ENCODE data around the gene ATE1.
A peak's percentile ranks its signal among the peaks of the same experiment; 100 is the strongest.

The ATE1 gene

GRCh38 chr10:121788717-121789116, 139.1 kb downstream of the ATE1 start:
- H3K36me3 ChIP-seq (ENCODE audit: control insufficient read depth, insufficient read depth, low read length) = peaks cover 4% of the 10 kb centered on the region
- H3K9ac ChIP-seq (ENCODE audit: low read length) = no peak overlapping the region
- no peak overlapping the region for H3K27ac ChIP-seq (ENCODE audit: low read depth, low read length)

GRCh38 chr10:121788115-121788514, 139.7 kb downstream of the ATE1 start:
- Histone ChIP-seq H3K4me1 (ENCODE audit: control insufficient read depth, insufficient read depth, low read length) (peaks cover 4% of the 10 kb centered on the region; the same call in 1 of the 2 replicates), H3K36me3 (ENCODE audit: control insufficient read depth, insufficient read depth, low read length) (peaks cover 4% of the 10 kb centered on the region), H3K27me3 (ENCODE audit: control insufficient read depth, insufficient read depth, low read length) (no peaks in the 10 kb centered on the region), H3K9ac (ENCODE audit: low read length) (no peak overlapping the region), H3K27ac (ENCODE audit: low read depth, low read length) (no peak overlapping the region), H3K9me3 (ENCODE audit: control insufficient read depth, insufficient read depth, low read depth, low read length) (no peaks in the 10 kb centered on the region), H3K4me3 (ENCODE audit: low read depth, low read length) (no peak overlapping the region)

More at GRCh38 chr10:121788717-121789116, 139.1 kb downstream of the ATE1 start:
- Histone ChIP-seq H3K27me3 (ENCODE audit: control insufficient read depth, insufficient read depth, low read length) (no peaks in the 10 kb centered on the region), H3K4me3 (ENCODE audit: low read depth, low read length) (no peak overlapping the region), H3K9me3 (ENCODE audit: control insufficient read depth, insufficient read depth, low read depth, low read length) (no peaks in the 10 kb centered on the region), H3K4me1 (ENCODE audit: control insufficient read depth, insufficient read depth, low read length) (peaks cover 4% of the 10 kb centered on the region; the same call in 1 of the 2 replicates)

- Histone ChIP-seq H3K27ac (ENCODE audit: low read depth, low read length) (no peak overlapping the region), H3K9me3 (ENCODE audit: control insufficient read depth, insufficient read depth, low read depth, low read length) (no peaks in the 10 kb centered on the region), H3K36me3 (ENCODE audit: control insufficient read depth, insufficient read depth, low read length) (peaks cover 4% of the 10 kb centered on the region), H3K4me3 (ENCODE audit: low read depth, low read length) (no peak overlapping the region), H3K9ac (ENCODE audit: low read length) (no peak overlapping the region), H3K27me3 (ENCODE audit: control insufficient read depth, insufficient read depth, low read length) (no peaks in the 10 kb centered on the region), H3K4me1 (ENCODE audit: control insufficient read depth, insufficient read depth, low read length) (peaks cover under 1% of the 10 kb centered on the region; the same call in 1 of the 2 replicates)
Observed at GRCh38 chr10:121787169-121787568, 140.7 kb downstream of the ATE1 start.

GRCh38 chr10:121783782-121784372, 144.0 kb downstream of the ATE1 start:
- Histone ChIP-seq H3K9ac (ENCODE audit: low read length) (no peak overlapping the region), H3K9me3 (ENCODE audit: control insufficient read depth, insufficient read depth, low read depth, low read length) (no peaks in the 10 kb centered on the region), H3K4me1 (ENCODE audit: control insufficient read depth, insufficient read depth, low read length) (no peaks in the 10 kb centered on the region), H3K27ac (ENCODE audit: low read depth, low read length) (no peak overlapping the region), H3K36me3 (ENCODE audit: control insufficient read depth, insufficient read depth, low read length) (peaks cover 2% of the 10 kb centered on the region), H3K27me3 (ENCODE audit: control insufficient read depth, insufficient read depth, low read length) (no peaks in the 10 kb centered on the region), H3K4me3 (ENCODE audit: low read depth, low read length) (no peak overlapping the region)

- H3K9ac ChIP-seq (ENCODE audit: low read length) = no peak overlapping the region
- H3K9me3 ChIP-seq (ENCODE audit: control insufficient read depth, insufficient read depth, low read depth, low read length) = no peaks in the 10 kb centered on the region
- no peak overlapping the region for H3K27ac ChIP-seq (ENCODE audit: low read depth, low read length)
- H3K36me3 ChIP-seq (ENCODE audit: control insufficient read depth, insufficient read depth, low read length) = no peaks in the 10 kb centered on the region
- no peak overlapping the region for H3K4me3 ChIP-seq (ENCODE audit: low read depth, low read length)
- H3K4me1 ChIP-seq (ENCODE audit: control insufficient read depth, insufficient read depth, low read length) = no peaks in the 10 kb centered on the region
- H3K27me3 ChIP-seq (ENCODE audit: control insufficient read depth, insufficient read depth, low read length) = no peaks in the 10 kb centered on the region
Observed at GRCh38 chr10:121781101-121781500, 146.7 kb downstream of the ATE1 start.

GRCh38 chr10:121774813-121775212, 153.0 kb downstream of the ATE1 start:
- H3K9ac ChIP-seq (ENCODE audit: low read length) = no peak overlapping the region
- H3K9me3 ChIP-seq (ENCODE audit: control insufficient read depth, insufficient read depth, low read depth, low read length) = no peaks in the 10 kb centered on the region
- H3K4me1 ChIP-seq (ENCODE audit: control insufficient read depth, insufficient read depth, low read length) = peaks cover 13% of the 10 kb centered on the region; the same call in 1 of the 2 replicates
- H3K27me3 ChIP-seq (ENCODE audit: control insufficient read depth, insufficient read depth, low read length) = no peaks in the 10 kb centered on the region
- H3K36me3 ChIP-seq (ENCODE audit: control insufficient read depth, insufficient read depth, low read length) = no peaks in the 10 kb centered on the region
- H3K27ac ChIP-seq (ENCODE audit: low read depth, low read length) = no peak overlapping the region
- H3K4me3 ChIP-seq (ENCODE audit: low read depth, low read length) = no peak overlapping the region

GRCh38 chr10:121774404-121774803, 153.4 kb downstream of the ATE1 start:
- H3K9me3 ChIP-seq (ENCODE audit: control insufficient read depth, insufficient read depth, low read depth, low read length) = no peaks in the 10 kb centered on the region
- H3K27me3 ChIP-seq (ENCODE audit: control insufficient read depth, insufficient read depth, low read length) = no peaks in the 10 kb centered on the region
- no peak overlapping the region for H3K4me3 ChIP-seq (ENCODE audit: low read depth, low read length)
- no peaks in the 10 kb centered on the region for H3K36me3 ChIP-seq (ENCODE audit: control insufficient read depth, insufficient read depth, low read length)
- H3K4me1 ChIP-seq (ENCODE audit: control insufficient read depth, insufficient read depth, low read length) = peaks cover 13% of the 10 kb centered on the region; the same call in 1 of the 2 replicates
- no peak overlapping the region for H3K9ac ChIP-seq (ENCODE audit: low read length)
- no peak overlapping the region for H3K27ac ChIP-seq (ENCODE audit: low read depth, low read length)

- Histone ChIP-seq H3K27me3 (ENCODE audit: control insufficient read depth, insufficient read depth, low read length) (no peaks in the 10 kb centered on the region), H3K4me3 (ENCODE audit: low read depth, low read length) (no peak overlapping the region), H3K9ac (ENCODE audit: low read length) (no peak overlapping the region), H3K9me3 (ENCODE audit: control insufficient read depth, insufficient read depth, low read depth, low read length) (peaks cover 3% of the 10 kb centered on the region; the same call in 1 of the 2 replicates), H3K27ac (ENCODE audit: low read depth, low read length) (0 out of 2 replicates have a peak overlapping the region, but pooled peaks have one; percentile 19), H3K4me1 (ENCODE audit: control insufficient read depth, insufficient read depth, low read length) (peaks cover 13% of the 10 kb centered on the region; the same call in 1 of the 2 replicates), H3K36me3 (ENCODE audit: control insufficient read depth, insufficient read depth, low read length) (no peaks in the 10 kb centered on the region)
Observed at GRCh38 chr10:121772884-121773283, 154.9 kb downstream of the ATE1 start.

GRCh38 chr10:121772406-121772805, 155.4 kb downstream of the ATE1 start:
- Histone ChIP-seq H3K4me1 (ENCODE audit: control insufficient read depth, insufficient read depth, low read length) (peaks cover 13% of the 10 kb centered on the region; the same call in 1 of the 2 replicates), H3K27ac (ENCODE audit: low read depth, low read length) (0 out of 2 replicates have a peak overlapping the region, but pooled peaks have one; percentile 19), H3K9ac (ENCODE audit: low read length) (no peak overlapping the region), H3K9me3 (ENCODE audit: control insufficient read depth, insufficient read depth, low read depth, low read length) (peaks cover 6% of the 10 kb centered on the region), H3K4me3 (ENCODE audit: low read depth, low read length) (no peak overlapping the region), H3K27me3 (ENCODE audit: control insufficient read depth, insufficient read depth, low read length) (no peaks in the 10 kb centered on the region), H3K36me3 (ENCODE audit: control insufficient read depth, insufficient read depth, low read length) (0 out of 2 replicates have a peak, but pooled peaks cover 3% of the 10 kb centered on the region)

- Histone ChIP-seq H3K36me3 (ENCODE audit: control insufficient read depth, insufficient read depth, low read length) (0 out of 2 replicates have a peak, but pooled peaks cover 3% of the 10 kb centered on the region), H3K9me3 (ENCODE audit: control insufficient read depth, insufficient read depth, low read depth, low read length) (peaks cover 7% of the 10 kb centered on the region), H3K27me3 (ENCODE audit: control insufficient read depth, insufficient read depth, low read length) (no peaks in the 10 kb centered on the region), H3K4me1 (ENCODE audit: control insufficient read depth, insufficient read depth, low read length) (peaks cover 13% of the 10 kb centered on the region; the same call in 1 of the 2 replicates), H3K27ac (ENCODE audit: low read depth, low read length) (0 out of 2 replicates have a peak overlapping the region, but pooled peaks have one; percentile 19), H3K9ac (ENCODE audit: low read length) (no peak overlapping the region), H3K4me3 (ENCODE audit: low read depth, low read length) (no peak overlapping the region)
Observed at GRCh38 chr10:121771966-121772365, 155.9 kb downstream of the ATE1 start.

- no peak overlapping the region for H3K9ac ChIP-seq (ENCODE audit: low read length)
- no peak overlapping the region for H3K27ac ChIP-seq (ENCODE audit: low read depth, low read length)
- peaks cover 7% of the 10 kb centered on the region for H3K9me3 ChIP-seq (ENCODE audit: control insufficient read depth, insufficient read depth, low read depth, low read length)
- no peaks in the 10 kb centered on the region for H3K27me3 ChIP-seq (ENCODE audit: control insufficient read depth, insufficient read depth, low read length)
- H3K4me3 ChIP-seq (ENCODE audit: low read depth, low read length) = no peak overlapping the region
- no peaks in the 10 kb centered on the region for H3K4me1 ChIP-seq (ENCODE audit: control insufficient read depth, insufficient read depth, low read length)
- 0 out of 2 replicates have a peak, but pooled peaks cover 3% of the 10 kb centered on the region for H3K36me3 ChIP-seq (ENCODE audit: control insufficient read depth, insufficient read depth, low read length)
Observed at GRCh38 chr10:121766426-121766825, 161.4 kb downstream of the ATE1 start.

All from HUES6 (cell line).